Stimulated activated CD4-positive, alpha-beta T cell treated with anti-CD3 and anti-CD28 coated beads, TNF-alpha, amount 100 ng/mL, for 24 hours (primary cell): ENCODE data around the gene KIF21A.
"Not testable (repeated sequence)": the region's sequence is repeated elsewhere in the genome, so short reads cannot be mapped to it uniquely, and the experiment has no call there.

ENCODE experiments used
- DNase-seq, 3 experiments: peaks; one replicate each; pipeline ENCODE4 v3.0.0-alpha.2; 2020; ENCODE audit warnings: low read depth in 3 of 3

The KIF21A gene

GRCh38 chr12:39443081-39443928 is at the start of gene KIF21A:
Gene KIF21A (minus strand): TSS chr12:39443120. CDS start chr12:39442970, 150 bp downstream.
- DNase-seq, result peak; percentile 72 to 87 (median 77)

- no peak for DNase-seq
These were observed 47.8 kb upstream of the KIF21A start for GRCh38 chr12:39490500-39491282.

GRCh38 chr12:39483597-39483996 is 40.7 kb upstream of the KIF21A start:
- no peak for DNase-seq

DNA sequence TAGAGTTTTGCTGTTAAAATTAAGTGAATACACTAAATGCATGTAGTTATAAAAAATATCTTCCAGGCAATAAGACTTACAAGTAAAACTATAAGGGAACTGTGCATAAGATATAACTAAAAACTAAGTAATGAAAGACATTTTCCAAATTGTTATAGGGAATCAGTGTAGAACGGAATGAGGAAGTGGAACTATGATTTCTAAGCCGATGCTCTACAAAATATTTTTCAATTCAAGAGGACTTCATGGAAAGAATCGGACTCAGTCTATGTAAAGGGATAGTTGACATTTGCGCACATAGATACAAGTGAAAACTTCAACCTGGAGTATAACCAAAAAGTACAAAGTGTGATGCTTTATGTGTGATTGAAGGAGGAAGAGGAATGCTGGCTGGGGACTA is 40.1 kb upstream of the KIF21A start:
- DNase-seq, result no peak

GRCh38 chr12:39476894-39477293 is 34.0 kb upstream of the KIF21A start:
- DNase-seq, result no peak

GRCh38 chr12:39476121-39476520 is 33.2 kb upstream of the KIF21A start:
- no peak for DNase-seq

GRCh38 chr12:39475136-39475535 is 32.2 kb upstream of the KIF21A start:
- DNase-seq, result not testable (repeated sequence)

GRCh38 chr12:39467432-39467870 is 24.5 kb upstream of the KIF21A start:
- DNase-seq, result no peak

DNA sequence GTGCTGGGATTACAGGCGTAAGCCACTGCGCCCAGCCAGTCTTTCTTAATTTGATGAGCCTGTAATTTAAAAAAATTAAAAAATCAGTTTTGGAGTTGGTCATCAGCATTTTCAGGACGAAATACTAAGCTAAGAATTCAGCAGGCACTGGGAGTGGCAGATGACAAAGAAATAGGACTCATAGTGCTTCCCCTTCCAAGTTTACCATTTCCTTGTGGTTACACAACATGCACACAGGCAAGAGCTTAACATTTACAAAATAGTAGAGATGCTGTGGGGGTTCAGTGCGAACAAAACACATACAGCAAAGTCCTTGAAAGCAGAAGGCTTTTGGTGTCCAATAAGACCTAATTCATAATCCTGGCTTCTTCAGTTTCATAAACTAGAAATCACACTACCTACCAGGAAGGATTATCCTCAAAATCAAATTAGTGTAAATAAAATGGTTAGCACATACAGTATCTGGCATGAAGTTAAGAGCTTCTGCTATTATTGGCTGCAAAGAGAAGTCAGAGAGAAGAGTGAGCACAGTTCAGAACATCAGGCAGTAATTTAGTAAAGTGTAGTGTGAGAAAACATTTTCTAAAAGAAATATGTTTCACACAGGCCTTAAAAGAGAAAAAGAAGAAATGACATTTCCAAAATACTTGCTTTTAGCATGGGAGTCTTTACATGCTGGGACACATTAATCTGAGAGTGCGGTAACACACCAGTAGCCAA is 22.2 kb upstream of the KIF21A start:
- DNase-seq, result no peak

DNA sequence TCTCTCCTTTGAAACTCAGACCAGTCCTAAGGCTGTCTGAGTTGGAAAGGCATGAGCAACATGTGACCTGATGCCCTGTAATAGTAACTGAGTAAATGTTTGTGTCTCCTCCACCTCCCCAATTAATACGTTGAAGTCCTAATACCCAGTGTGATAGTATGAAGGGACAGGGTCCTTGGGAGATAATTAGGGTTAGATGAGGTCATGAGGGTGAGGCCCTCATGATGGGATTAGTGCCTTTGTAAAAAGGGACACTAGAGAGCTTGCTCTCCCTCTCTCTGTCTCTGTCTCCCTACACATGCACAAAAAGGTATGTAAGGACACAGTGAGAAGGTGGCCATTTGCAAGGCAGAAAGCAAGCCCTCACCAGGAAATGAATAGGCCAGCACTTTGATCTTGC is 18.1 kb upstream of the KIF21A start:
- DNase-seq, result no peak

DNA sequence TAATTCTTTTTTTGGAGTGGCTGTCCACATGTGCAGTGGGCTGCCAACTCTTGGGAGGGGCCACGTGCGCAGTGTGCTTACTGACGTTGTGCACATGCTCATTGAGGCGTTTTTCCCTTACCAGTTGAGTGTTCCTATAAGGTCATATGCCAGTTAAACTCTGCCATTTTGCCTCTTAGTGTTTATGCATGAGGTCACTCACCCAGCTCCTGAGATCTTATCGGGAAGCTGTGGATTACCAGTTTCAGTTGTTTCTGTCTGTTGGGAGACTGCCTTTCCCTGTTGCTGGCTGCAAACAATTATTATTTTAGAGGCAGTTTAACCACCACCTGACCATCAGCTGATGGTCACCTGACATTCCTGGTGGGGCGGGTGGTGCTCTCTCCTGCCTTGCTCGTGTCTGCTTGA is 16.1 kb upstream of the KIF21A start:
- DNase-seq, result no peak

- DNase-seq, result no peak
These were observed 9.1 kb upstream of the KIF21A start for GRCh38 chr12:39451977-39452376.

- DNase-seq, result no peak
These were observed 5.1 kb upstream of the KIF21A start for GRCh38 chr12:39448038-39448437.

DNA sequence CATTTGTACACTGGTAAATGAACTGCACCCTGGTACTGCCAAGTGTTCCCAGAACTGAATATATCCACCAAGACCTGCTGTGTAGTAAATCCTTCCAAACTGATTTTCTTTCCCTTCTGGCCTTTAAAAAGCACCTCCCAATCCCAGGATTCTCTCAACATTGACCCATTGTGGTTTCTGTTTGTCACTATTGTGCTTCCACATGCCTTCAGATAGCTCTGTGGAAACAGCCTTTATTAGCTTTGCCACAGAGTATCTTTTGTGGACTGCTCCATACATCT is 949 bp upstream of the KIF21A start:
- DNase-seq, result no peak

GRCh38 chr12:39442831-39443080 is 164 bp downstream of the KIF21A start:
- no peak for DNase-seq

GRCh38 chr12:39441963-39442830 is 723 bp downstream of the KIF21A start:
- peak; percentile 3 to 47 (median 26) for DNase-seq

GRCh38 chr12:39441189-39441962 is 1.5 kb downstream of the KIF21A start:
- DNase-seq, result no peak

- DNase-seq, result no peak
These were observed 2.1 kb downstream of the KIF21A start for GRCh38 chr12:39440781-39441180.

GRCh38 chr12:39440101-39440500 is 2.8 kb downstream of the KIF21A start:
- no peak for DNase-seq

GRCh38 chr12:39435531-39435930 is 7.4 kb downstream of the KIF21A start:
- DNase-seq, result no peak

DNA sequence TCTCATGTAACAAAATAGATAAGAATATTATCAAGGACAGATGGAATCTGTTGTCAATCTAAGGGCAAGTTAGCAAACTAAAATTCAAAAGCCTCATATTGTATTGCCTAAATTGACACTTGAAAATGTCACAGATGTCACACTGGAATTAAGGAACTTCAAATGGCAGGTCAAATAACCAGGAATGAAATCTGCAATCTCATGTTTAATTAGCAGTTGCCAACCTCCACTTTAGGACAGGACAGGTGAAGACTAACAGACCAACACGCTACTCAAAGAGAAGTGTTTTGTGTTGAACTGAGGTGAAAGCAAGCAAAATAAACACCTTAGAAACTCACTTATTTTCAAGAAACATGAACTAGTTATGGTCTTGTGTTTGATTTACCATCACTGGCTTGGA is 11.1 kb downstream of the KIF21A start:
- DNase-seq, result no peak
